Activated naive CD4-positive, alpha-beta T cell treated with anti-CD3 and anti-CD28 coated beads, Interleukin-2, amount 10 ng/mL, durations not matched to agents 7 days and 5 days (primary cell): ENCODE results near the gene GATA2.

Source experiments
- CTCF ChIA-PET: fragments of 350-600 bp; sonication (Branson Sonifier 250); formaldehyde crosslinking; loops from one replicate; lab custom pipeline; 2021; ENCODE audit warnings: antibody characterized with exemption; lab: Charles Lee
- DNase-seq: peaks from one replicate; pipeline ENCODE4 v3.0.0-alpha.2; 2020
- H3K27ac Mint-ChIP-seq: one replicate; pipeline ENCODE4 v1.8.0; 2021; ENCODE audit warnings: mild to moderate bottlenecking, moderate library complexity, mixed read lengths
- H3K27me3 Mint-ChIP-seq: one replicate; pipeline ENCODE4 v1.8.0; 2021; ENCODE audit warnings: mild to moderate bottlenecking, mixed read lengths
- H3K36me3 Mint-ChIP-seq: one replicate; pipeline ENCODE4 v1.8.0; 2021; ENCODE audit warnings: mixed read lengths
- H3K4me1 Mint-ChIP-seq: one replicate; pipeline ENCODE4 v1.8.0; 2021; ENCODE audit warnings: mixed read lengths
- H3K4me3 Mint-ChIP-seq: one replicate; pipeline ENCODE4 v1.8.0; 2021; ENCODE audit warnings: mild to moderate bottlenecking, moderate library complexity, mixed read lengths
- H3K9me3 Mint-ChIP-seq: one replicate; pipeline ENCODE4 v1.8.0; 2021; ENCODE audit warnings: mixed read lengths

The GATA2 gene

GRCh38 chr3:128456776-128457715 is 36.0 kb downstream of the GATA2 start:
- Mint-ChIP-seq H3K27ac (no peak overlapping the region), H3K27me3 (peaks cover 59% of the 10 kb centered on the region), H3K36me3 (no peaks in the 10 kb centered on the region), H3K4me3 (no peak overlapping the region), H3K9me3 (no peaks in the 10 kb centered on the region), H3K4me1 (no peaks in the 10 kb centered on the region)
- DNase-seq: no peak
- CTCF ChIA-PET: no interaction called here

GRCh38 chr3:128455786-128456748 is 36.9 kb downstream of the GATA2 start:
- H3K27me3 Mint-ChIP-seq: peaks cover 64% of the 10 kb centered on the region
- H3K4me1 Mint-ChIP-seq: no peaks in the 10 kb centered on the region
- no peaks in the 10 kb centered on the region for H3K36me3 Mint-ChIP-seq
- no peak overlapping the region for H3K27ac Mint-ChIP-seq
- CTCF ChIA-PET: no interaction called here
- peaks cover 2% of the 10 kb centered on the region for H3K9me3 Mint-ChIP-seq
- DNase-seq: no peak
- H3K4me3 Mint-ChIP-seq: no peak overlapping the region

DNA sequence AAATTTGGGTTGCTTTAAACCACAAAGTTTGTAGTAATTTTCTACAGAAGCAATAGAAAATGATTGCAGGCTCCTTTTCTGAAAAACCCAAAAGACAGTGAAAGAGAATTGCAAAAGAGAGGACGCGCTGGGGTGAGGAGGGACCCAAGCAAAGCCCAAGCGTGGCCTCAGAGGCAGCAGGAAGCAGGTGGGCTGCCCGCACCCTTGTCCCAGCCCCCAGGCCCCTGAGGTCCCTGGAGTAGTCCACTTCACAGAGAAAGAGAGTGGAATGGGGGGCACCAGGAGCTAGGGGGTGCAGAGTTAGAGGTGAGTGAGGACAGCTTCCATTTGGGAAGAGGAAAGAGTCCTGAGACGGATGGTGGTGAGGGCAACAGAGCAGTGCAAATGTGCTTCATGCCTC is 37.9 kb downstream of the GATA2 start:
- Mint-ChIP-seq H3K4me1 (peaks cover 8% of the 10 kb centered on the region), H3K36me3 (peaks cover 3% of the 10 kb centered on the region), H3K27ac (no peak overlapping the region), H3K9me3 (peaks cover 11% of the 10 kb centered on the region), H3K4me3 (no peak overlapping the region), H3K27me3 (peaks cover 65% of the 10 kb centered on the region)
- CTCF ChIA-PET: no interaction called here
- DNase-seq: no peak

DNA sequence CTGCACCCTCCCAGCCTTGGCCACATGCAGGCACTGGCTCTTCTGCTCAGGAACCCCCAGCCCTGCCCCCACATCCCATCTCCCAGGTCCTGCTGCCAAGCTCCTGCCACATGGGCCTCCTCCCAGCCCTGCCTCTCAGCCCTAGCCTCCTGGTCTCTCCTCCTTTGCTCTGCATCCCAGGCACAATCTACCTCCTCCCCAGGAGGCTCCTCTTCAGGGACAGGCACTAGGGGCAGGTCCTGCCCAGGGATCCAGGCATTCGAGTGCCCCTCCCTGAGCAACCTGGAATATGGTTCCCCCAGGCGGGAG is 38.7 kb downstream of the GATA2 start:
- Mint-ChIP-seq H3K36me3 (peaks cover 9% of the 10 kb centered on the region), H3K27me3 (peaks cover 63% of the 10 kb centered on the region), H3K27ac (no peak overlapping the region), H3K4me3 (no peak overlapping the region), H3K4me1 (peaks cover 13% of the 10 kb centered on the region), H3K9me3 (peaks cover 19% of the 10 kb centered on the region)
- no peak for DNase-seq
- CTCF ChIA-PET: no interaction called here

- H3K27ac Mint-ChIP-seq: no peak overlapping the region
- peaks cover 12% of the 10 kb centered on the region for H3K36me3 Mint-ChIP-seq
- CTCF ChIA-PET: no interaction called here
- DNase-seq: no peak
- H3K27me3 Mint-ChIP-seq: peaks cover 63% of the 10 kb centered on the region
- H3K4me1 Mint-ChIP-seq: peaks cover 18% of the 10 kb centered on the region
- peaks cover 23% of the 10 kb centered on the region for H3K9me3 Mint-ChIP-seq
- no peak overlapping the region for H3K4me3 Mint-ChIP-seq
Observed at GRCh38 chr3:128453501-128454309, 39.3 kb downstream of the GATA2 start.

DNA sequence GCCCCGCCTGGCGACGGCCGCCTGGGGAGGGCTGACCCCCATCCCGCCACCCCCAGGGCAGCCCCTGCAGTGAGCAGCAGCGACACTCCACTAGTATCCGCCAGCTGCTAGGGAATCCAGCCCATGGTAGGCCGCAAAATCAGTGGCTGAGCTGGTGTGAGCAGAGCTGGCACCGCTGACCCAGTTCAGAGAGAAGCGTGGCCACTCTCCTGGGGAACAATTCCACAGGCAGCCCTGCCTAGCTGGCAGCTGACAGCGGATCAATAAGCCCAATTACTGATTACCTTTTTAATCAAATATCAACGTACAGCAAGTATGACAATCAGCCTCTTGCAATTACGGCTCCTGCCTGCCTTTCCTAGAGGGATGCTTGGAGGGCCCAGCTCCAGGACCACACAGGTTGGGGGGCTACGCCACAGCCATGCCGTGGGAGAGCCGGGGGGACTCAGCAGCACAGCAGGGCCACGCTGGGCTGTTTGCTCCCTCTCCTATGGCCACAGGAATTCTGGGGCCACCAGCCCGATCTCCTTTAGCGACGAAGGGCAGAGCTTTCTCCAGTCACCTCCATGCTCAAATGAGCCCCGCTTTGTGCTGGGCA is 40.2 kb downstream of the GATA2 start:
- DNase-seq: no peak
- Mint-ChIP-seq H3K36me3 (peaks cover 17% of the 10 kb centered on the region), H3K4me1 (peaks cover 25% of the 10 kb centered on the region), H3K4me3 (no peak overlapping the region), H3K27me3 (peaks cover 60% of the 10 kb centered on the region), H3K9me3 (peaks cover 29% of the 10 kb centered on the region), H3K27ac (no peak overlapping the region)
- CTCF ChIA-PET: no interaction called here

DNA sequence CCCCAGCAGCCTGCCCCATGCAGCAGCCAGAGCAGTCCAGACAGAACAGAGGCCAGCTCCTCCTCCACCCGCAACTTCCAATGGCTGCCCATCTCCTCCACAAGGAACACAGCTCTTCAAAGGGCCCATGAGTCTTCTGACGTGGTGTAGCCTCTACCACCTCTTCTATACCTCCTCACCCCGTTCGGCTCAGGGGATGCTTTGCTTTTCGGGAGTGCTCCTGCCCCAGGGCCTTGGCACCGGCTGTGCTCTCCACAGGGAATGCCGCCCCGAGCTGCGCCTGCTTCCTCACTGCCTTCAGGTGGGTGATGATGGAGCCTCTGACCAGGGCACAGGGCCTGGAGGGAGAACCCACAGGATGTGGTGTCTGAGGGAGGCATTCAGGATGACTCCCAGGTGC is 40.9 kb downstream of the GATA2 start:
- Mint-ChIP-seq H3K27ac (no peak overlapping the region), H3K4me3 (no peak overlapping the region), H3K9me3 (peaks cover 35% of the 10 kb centered on the region), H3K4me1 (peaks cover 32% of the 10 kb centered on the region), H3K27me3 (peaks cover 55% of the 10 kb centered on the region), H3K36me3 (peaks cover 21% of the 10 kb centered on the region)
- DNase-seq: no peak
- CTCF ChIA-PET: interaction anchor here (1.4 kb wide), 1 partner anchor 14 kb away, joined by 4 read pairs; no protein-coding TSS in a partner anchor

DNA sequence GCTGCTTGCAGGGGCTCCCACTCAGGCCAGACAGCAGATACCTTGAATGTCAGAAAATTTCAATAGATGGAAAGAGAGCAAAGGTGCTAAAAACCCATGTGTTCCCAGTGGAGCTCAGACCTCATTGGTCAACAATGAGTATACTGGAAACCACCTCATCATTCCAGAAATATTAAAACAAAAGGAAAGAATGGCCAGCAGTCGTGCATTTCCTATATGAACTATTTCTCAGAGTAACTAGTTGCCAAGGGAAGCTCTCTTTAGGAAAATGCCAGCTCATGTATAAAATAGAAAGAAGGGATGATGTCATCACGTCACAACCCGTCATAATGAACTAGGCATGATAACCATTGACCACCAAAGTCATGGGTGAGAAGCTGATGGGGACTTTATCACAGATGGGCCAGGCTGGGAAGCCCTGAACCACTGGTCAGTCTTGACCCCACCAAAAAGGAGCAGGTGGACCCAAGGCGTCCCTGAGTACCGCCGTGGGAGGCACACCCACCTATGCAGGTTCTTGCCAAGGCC is 43.8 kb downstream of the GATA2 start:
- peaks cover 37% of the 10 kb centered on the region for H3K4me1 Mint-ChIP-seq
- CTCF ChIA-PET: interaction anchor here (0.6 to 3.6 kb wide), 3 partner anchors 9 to 211 kb away, joined by 3 to 9 read pairs (median 3); no protein-coding TSS in a partner anchor
- H3K27me3 Mint-ChIP-seq: peaks cover 26% of the 10 kb centered on the region
- H3K36me3 Mint-ChIP-seq: peaks cover 31% of the 10 kb centered on the region
- DNase-seq: no peak
- H3K4me3 Mint-ChIP-seq: no peak overlapping the region
- H3K9me3 Mint-ChIP-seq: peaks cover 57% of the 10 kb centered on the region
- peak overlapping the region; percentile 94 for H3K27ac Mint-ChIP-seq

DNA sequence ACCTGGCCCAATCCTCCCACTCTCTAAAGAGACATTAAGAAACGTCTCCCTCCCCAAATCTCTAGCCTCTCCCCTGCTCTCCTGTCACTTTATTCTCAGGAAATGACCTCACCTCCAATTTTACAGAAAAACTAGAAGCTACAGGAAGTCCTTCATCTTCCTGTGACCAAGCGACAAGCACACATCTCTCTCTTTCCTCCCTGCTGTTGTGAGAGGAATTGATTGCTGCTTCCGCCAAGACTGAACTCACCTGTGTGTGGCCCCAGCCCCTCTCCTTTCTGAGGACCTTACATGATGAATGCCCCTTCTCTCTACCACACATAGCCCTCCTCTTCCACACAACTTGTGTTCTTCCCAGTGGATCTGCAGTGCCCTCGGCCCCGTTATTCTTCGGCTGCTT is 44.5 kb downstream of the GATA2 start:
- H3K27ac Mint-ChIP-seq: peak overlapping the region; percentile 94
- peaks cover 37% of the 10 kb centered on the region for H3K4me1 Mint-ChIP-seq
- peak; percentile 49 for DNase-seq
- H3K9me3 Mint-ChIP-seq: peaks cover 57% of the 10 kb centered on the region
- peaks cover 31% of the 10 kb centered on the region for H3K36me3 Mint-ChIP-seq
- CTCF ChIA-PET: interaction anchor here (1.2 to 3.6 kb wide), 2 partner anchors 8 to 22 kb away, joined by 3 to 9 read pairs; no protein-coding TSS in a partner anchor
- H3K4me3 Mint-ChIP-seq: no peak overlapping the region
- H3K27me3 Mint-ChIP-seq: peaks cover 19% of the 10 kb centered on the region

- Mint-ChIP-seq H3K27ac (peak overlapping the region; percentile 94), H3K36me3 (peaks cover 31% of the 10 kb centered on the region), H3K4me3 (no peak overlapping the region), H3K4me1 (peaks cover 37% of the 10 kb centered on the region), H3K27me3 (peaks cover 16% of the 10 kb centered on the region), H3K9me3 (peaks cover 57% of the 10 kb centered on the region)
- peak; percentile 68 for DNase-seq
- CTCF ChIA-PET: interaction anchor here (0.9 to 3.6 kb wide), 3 partner anchors 21 to 170 kb away, joined by 3 to 9 read pairs (median 3); no protein-coding TSS in a partner anchor
Observed at GRCh38 chr3:128447561-128448013, 45.4 kb downstream of the GATA2 start.

GRCh38 chr3:128446821-128447220 is 46.2 kb downstream of the GATA2 start:
- CTCF ChIA-PET: interaction anchor here (3.6 kb wide), 1 partner anchor 20 kb away, joined by 9 read pairs; no protein-coding TSS in a partner anchor
- Mint-ChIP-seq H3K9me3 (peaks cover 57% of the 10 kb centered on the region), H3K27ac (peak overlapping the region; percentile 94), H3K27me3 (peaks cover 16% of the 10 kb centered on the region), H3K36me3 (peaks cover 31% of the 10 kb centered on the region), H3K4me1 (peaks cover 37% of the 10 kb centered on the region), H3K4me3 (no peak overlapping the region)
- no peak for DNase-seq

- Mint-ChIP-seq H3K36me3 (peaks cover 30% of the 10 kb centered on the region), H3K27ac (no peak overlapping the region), H3K4me3 (no peak overlapping the region), H3K27me3 (peaks cover 23% of the 10 kb centered on the region), H3K4me1 (peaks cover 31% of the 10 kb centered on the region), H3K9me3 (peaks cover 48% of the 10 kb centered on the region)
- DNase-seq: no peak
- CTCF ChIA-PET: no interaction called here
Observed at GRCh38 chr3:128445357-128445756, 47.6 kb downstream of the GATA2 start.

DNA sequence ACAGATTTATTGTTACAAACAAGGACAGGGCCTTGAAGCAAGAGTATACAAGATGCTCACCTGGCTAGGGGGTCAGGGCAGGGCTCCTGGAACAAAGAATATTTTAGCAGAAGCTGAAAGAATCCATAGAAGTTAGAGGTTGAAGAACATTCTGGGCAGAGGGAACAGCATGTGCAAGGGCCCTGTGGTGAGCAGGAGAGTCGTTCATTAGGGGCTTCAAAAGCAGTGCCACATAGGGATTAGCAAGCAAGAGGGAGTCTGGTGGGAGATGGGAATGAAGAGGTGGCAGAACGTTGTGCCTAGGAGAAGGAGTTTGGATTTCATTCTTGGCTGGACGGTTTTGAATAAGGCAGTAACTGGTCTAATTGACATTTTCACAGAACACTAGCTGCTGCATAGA is 49.2 kb downstream of the GATA2 start:
- peaks cover 20% of the 10 kb centered on the region for H3K36me3 Mint-ChIP-seq
- H3K27ac Mint-ChIP-seq: no peak overlapping the region
- H3K27me3 Mint-ChIP-seq: peaks cover 35% of the 10 kb centered on the region
- H3K4me3 Mint-ChIP-seq: no peak overlapping the region
- H3K4me1 Mint-ChIP-seq: peaks cover 20% of the 10 kb centered on the region
- peaks cover 34% of the 10 kb centered on the region for H3K9me3 Mint-ChIP-seq
- CTCF ChIA-PET: no interaction called here
- no peak for DNase-seq
